Right hindlimb (tissue), 1 donor: ENCODE measurements around the gene RPL35.
A peak's percentile ranks its signal among the peaks of the same experiment; 100 is the strongest.
"Not testable (repeated sequence)": the region's sequence is repeated elsewhere in the genome, so short reads cannot be mapped to it uniquely, and the experiment has no call there.

Source experiments
- DNase-seq: peaks from one replicate; pipeline ENCODE4 v3.0.0-alpha.2; 2018

The RPL35 gene

DNA sequence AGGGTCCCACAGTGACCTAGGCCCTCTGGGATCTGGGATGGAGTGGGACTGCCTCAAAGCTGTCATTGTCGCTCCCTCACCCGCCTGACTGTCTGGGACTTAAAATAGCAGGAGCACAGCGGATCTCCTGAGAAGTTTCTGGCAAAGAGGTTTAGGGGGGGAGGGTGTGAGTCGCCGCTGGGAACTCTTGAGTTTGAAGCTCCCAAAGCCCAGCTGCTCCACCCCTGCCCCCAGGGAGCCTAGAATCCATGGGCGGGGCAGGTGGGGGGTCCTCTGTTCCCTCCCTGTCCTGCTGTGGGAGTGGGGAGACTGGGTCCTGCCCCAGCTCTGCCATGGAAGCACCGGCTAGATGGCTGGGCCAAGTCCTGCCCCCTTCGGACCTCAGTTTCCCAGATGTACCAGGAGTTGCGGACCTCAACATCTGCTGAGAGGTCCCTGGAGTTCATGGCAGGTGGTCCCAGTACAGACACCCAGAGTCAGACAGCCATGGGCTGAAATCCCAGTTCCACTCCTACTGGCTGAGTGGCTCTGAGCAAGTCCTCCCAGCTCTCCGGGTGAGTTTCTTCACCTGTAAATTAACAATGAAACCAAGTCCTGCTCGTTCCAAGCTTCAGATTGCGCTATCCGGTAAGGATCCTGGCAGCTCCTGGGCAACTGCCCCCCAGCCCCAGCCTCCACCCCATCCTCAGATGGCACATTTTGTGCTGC is 9.5 kb downstream of the RPL35 start:
- DNase-seq: no peak

DNA sequence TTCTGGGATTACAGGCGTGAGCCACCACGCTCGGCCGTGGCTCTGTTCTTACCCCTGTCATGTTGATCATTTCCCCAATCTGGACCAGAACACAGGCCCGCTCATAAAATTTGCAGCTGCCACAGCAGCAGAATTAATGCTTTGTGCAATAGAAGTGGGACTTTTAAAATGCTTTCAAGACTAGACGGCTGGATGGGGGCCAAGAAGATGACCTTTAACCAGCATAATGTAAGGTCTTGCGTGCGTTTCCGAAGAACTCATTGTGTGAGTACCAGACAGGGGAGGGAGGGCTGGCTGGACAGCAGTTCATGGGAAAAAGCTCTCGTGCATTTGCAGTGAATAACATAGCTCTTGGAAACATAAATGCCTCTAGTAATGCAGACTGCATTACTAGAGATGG is 12.0 kb downstream of the RPL35 start:
- DNase-seq: no peak

DNA sequence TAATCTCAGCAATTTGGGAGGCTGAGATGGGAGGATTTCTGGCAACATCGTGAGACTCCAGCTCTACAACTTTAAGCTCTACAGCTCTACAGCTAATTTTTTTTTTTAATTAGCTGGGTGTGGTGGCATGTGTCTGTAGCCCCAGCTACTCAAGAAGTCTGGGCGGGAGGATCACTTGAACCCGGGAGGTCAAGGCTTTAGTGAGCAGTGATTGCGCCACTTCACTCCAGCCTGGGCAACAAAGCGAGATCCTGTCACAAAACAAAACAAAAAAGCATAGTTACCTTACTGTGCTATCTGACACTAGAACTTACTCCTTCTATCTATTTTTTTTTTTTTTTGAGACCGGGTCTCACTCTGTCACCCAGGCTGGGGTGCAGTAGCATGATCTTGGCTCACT is 14.8 kb downstream of the RPL35 start:
- DNase-seq: no peak

DNA sequence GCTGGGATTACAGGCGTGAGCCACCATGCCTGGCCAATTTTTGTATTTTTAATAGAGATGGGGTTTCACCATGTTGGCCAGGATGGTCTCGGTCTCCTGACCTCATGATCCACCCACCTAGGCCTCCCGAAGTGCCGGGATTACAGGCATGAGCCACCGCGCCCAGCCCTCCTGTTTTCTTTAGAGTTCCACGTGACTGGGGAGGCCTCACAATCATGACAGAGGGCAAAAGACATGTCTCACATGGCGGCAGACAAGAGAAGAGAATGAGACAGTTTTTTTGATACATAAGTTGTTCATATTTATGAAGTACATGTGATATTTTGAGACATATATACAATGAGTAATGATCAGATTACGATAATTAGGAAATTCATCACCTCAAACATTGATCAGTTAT is 15.3 kb downstream of the RPL35 start:
- not testable (repeated sequence) for DNase-seq

DNA sequence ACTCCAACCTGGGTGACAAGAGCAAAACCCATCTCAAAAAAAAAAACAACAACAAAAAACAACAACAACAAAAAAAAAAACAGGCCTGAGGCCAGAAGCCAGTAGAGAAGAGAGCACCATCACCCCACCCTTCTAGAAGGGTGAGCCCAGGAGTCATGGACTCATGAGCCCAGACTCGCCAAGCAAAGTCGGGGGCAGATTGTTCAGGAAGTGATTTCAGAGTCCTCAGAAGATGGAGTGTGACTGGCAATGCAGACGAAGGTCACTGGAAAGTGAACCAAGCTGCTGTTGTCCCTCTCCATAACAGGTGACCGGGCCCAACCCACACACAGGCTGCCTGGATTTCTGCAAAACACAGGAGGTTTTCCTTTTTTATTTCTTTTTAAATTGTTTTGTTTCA is 17.5 kb downstream of the RPL35 start:
- no peak for DNase-seq

DNA sequence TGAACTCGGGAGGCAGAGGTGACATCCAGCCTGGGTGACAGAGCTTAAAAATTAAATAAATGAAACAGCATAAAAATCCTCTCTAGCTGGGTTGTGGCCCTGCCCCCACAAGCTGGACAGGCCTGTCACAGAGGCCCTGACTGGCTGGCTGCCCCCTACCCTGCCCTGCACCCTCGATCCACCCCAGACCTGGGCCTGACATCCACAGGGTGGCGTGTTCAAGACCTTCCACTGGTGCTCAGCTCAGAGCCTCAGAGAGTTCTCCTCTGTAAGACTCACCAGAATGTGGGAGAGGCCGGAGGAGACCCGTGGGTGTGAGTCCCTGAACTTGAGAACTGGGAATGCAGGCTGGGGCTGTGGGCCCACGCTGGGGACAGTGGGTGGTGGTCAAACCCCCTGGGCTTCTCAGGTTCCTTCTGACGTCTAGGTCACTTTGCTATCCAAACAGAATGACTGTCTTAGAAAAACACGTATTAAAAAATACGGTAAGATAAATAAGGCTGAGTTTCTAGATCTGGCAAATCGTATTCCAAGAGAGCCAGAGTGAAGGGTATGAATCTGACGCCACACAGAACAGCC is 18.2 kb downstream of the RPL35 start:
- DNase-seq: no peak

DNA sequence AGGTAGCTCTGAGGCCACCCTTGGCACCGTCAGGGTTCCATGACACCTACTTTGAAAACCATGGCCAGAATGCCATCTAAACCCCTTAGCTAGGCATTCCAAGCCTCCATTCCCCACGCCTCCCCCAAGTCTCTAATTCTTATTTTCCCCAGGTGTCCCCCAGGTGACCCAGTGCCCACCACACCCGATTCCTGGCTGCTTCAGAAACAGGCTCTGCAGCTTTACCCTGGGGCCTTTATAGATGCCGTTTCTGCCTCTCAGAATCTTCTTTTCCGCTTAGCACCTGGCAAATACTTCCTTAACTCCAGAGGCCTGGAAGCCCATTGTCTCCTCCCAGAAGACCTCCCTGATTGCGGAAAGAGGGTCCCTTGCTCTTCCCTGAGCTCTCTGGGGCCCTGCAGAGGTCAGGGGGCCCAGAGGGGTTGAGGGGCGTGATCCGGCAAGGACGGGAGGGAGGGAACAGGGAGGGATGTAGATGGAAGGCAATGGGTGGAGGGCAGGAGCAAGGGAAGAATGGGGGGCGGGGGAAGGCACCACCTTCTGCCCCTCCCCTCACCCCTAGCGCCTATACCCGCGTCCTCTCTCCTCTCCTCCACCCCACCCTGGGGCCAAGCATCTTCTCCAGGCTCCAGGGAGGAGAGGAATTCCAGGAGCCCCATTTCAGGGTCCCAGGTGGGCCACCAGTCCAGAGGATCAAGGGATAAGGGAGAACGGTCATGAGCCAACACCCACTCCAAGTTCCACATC is 20.5 kb downstream of the RPL35 start:
- no peak for DNase-seq

DNA sequence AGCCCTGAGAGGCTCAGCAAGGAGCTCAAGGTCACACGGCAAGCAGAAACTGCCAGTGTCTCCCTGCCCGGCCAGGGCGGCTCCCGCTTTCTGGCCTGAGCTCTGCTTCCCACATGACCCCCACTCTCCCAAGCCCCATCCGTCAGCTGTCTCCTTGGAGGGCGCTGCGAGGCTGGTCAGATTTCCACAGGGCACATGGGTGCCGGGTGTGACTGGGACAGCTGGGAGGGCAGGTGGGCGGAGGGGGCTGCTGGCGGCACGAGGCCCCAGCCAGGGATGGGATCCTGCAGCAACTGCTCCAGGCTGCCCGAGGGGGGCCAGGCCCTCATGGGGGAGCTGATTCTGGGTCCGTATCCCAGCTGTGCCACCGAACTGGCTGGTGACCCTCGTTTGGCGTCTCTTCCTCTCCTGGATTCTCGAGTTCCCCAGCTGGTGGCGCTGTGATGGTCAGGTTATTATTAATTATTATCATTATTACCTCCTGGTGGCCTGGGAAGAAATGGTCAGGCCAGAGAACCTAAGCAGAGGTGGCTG is 21.4 kb downstream of the RPL35 start:
- peak; percentile 85 for DNase-seq

DNA sequence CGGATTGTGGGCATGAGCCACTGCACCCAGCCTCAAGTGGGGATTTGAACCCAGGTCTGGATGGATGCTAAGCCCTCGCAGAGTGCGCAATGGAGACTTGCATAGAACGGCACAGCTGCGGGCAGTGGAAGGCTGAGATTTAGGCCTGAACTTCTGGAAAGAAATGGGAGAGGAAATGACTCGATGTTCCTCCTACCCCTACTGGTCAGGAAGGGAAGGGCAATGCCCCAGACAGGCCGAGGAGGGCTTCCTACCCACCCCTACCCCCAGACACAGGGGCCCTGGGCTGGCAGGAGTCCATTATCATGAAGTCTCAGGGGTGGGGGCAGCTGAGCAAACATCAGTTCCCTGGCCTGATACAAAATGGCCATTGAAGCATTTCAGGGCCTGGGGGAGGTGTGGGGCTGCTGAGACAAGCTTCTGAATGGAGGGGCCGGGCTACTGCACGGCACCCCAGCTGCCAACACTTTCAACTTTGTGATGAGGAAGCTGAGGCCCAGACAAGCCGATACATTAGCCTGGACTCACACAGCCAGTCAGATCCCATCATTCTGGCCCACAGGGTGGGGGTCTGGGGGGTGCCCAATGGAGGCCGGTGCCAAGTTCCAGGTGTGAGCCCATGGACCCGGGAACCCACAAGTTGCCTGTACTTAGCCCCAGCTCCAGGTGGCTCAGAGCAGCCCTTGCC is 22.0 kb downstream of the RPL35 start:
- DNase-seq: peak; percentile 66

DNA sequence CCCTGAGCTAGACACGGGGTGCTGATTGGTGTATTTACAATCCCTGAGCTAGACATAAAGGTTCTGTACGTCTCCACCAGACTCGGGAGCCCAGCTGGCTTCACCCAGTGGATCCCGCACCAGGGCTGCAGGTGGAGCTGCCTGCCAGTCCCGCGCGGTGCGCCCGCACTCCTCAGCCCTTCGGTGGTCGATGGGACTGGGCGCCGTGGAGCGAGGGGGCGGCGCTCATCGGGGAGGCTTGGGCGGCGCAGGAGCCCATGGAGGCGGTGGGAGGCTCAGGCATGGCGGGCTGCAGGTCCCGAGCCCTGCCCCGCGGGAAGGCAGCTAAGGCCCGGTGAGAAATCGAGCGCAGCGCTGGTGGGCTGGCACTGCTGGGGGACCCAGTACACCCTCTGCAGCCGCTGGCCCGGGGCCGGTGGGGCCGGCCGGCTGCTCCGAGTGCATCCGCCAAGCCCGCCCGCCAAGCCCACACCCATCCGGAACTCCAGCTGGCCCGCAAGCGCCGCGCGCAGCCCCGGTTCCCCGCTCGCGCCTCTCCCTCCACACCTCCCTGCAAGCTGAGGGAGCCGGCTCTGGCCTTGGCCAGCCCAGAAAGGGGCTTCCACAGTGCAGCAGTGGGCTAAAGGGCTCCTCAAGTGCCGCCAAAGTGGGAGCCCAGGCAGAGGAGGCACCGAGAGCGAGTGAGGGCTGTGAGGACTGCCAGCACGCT is 23.0 kb downstream of the RPL35 start:
- not testable (repeated sequence) for DNase-seq

DNA sequence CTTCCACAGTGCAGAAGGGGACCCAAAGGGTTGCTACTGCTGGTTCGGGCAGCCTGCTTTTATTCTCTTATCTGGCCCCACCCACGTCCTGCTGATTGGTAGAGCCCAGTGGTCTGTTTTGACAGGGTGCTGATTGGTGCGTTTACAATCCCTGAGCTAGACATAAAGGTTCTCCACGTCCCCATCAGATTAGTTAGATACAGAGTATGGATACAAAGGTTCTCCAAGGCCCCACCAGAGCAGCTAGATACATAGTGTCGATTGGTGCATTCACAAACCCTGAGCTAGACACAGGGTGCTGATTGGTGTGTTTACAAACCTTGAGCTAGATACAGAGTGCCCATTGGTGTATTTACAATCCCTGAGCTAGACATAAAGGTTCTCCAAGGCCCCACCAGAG is 23.6 kb downstream of the RPL35 start:
- DNase-seq: not testable (repeated sequence)

DNA sequence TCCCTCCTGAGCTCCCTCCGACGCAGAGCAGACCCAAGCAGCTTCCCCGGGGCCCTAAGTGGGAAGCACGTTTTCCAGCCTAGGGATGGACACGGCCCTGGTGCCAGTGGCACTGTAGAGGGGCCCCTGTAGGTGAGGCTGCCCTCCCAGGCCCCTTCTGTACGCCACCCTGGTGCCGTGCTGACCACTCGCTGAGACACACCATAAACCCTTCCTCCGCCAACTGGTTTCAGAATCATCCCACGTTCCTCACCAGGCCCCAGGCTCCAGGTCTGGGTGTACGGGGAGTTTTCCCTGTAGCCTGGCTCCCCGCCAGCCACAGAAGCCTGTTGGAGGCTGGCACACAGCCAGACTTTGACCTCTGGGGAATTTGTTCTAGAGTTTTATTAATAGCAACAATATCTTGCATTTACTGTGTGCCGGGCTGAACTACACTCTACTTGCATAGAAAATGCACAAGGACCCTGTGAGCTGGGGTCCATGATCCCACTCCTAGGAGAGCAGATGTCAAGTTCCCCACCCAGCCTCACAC is 26.7 kb downstream of the RPL35 start:
- DNase-seq: peak; percentile 75

DNA sequence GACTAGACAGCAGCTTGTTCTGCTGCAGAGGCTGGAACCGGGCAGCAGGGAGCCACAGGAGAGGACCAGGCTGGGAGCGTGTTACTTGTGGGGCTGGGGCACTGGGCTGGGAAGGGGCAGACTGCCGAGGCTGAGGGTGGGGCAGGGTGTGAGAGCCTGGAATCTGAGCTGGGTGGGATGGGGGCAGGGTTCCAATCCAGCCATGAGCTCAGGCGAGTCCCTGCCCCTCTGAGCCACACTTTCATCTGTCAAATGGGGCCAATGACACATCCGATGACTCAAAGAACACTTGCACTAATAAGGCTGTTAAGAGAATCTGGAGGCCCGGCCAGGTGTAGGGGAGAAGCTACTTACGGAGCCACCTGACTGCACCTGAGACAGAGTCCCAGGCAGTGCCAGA is 27.2 kb downstream of the RPL35 start:
- DNase-seq: no peak

DNA sequence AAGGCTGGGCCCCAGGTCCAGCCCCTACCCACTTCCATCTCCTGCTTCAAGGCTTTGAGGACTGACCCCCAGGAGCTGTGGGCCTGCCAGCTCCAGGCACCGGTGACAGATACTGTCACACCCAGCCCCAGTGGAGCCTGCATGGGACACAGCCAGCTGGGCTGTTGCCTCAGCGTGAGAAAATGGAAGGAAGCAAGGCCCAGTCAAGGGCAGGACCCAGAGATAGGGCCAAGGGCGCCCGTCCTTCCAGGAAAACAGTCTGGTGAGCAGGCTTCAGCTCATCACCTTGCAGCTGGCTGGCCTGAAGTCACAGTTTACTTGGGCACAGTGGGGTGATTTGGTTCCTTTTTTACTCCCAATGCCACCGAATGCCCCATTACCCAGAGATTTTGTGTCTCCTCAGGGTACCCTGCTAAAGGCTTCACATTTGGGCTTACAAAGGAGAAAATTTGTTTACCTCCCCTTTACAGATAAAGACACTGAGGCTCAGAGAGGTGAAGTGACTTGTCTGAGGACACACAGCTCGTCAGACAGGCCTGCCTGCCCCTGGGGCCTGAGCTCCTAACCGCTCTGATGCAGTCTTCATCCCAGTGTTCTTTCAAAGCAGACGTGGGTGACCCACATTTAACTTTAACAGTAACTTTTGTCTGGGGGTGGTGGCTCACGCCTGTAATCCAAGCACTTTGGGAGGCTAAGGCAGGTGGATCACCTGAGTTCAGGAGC is 30.0 kb downstream of the RPL35 start:
- DNase-seq: peak; percentile 49

DNA sequence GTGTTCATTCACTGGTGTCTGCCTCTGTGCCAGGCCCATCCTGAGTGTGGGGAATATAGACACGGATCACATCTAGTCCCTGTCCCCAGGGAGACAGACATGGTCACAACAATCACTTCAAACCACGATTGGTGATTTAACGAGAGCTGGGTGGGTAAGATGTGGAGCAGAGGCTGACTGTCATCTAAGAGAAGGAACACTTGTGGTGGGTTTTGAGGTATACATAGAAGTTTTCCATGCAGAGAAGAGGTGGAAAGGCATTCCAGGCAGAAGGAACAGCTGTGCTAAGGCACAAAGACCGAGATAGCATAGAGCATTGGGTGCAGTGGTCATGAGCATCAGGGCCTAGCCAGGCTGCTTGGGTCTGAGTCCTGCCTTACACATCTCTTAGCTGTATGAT is 31.2 kb downstream of the RPL35 start:
- DNase-seq: no peak

DNA sequence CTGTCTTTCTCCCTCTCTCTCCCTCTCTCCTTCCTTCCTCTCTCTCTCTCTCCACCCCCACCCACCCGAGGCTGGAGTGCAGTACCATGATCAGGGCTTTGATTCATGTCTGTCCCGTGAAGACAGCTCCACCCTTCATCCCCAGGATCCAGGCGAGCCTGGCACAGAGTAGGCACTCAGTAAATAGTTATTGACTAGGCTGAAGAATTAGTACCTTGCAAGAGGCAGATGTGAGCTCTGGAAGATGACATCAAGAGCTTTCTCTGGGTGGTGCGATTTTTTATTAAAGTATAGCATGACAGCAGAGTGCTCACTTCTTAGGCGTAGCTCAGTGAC is 32.5 kb downstream of the RPL35 start:
- DNase-seq: no peak

DNA sequence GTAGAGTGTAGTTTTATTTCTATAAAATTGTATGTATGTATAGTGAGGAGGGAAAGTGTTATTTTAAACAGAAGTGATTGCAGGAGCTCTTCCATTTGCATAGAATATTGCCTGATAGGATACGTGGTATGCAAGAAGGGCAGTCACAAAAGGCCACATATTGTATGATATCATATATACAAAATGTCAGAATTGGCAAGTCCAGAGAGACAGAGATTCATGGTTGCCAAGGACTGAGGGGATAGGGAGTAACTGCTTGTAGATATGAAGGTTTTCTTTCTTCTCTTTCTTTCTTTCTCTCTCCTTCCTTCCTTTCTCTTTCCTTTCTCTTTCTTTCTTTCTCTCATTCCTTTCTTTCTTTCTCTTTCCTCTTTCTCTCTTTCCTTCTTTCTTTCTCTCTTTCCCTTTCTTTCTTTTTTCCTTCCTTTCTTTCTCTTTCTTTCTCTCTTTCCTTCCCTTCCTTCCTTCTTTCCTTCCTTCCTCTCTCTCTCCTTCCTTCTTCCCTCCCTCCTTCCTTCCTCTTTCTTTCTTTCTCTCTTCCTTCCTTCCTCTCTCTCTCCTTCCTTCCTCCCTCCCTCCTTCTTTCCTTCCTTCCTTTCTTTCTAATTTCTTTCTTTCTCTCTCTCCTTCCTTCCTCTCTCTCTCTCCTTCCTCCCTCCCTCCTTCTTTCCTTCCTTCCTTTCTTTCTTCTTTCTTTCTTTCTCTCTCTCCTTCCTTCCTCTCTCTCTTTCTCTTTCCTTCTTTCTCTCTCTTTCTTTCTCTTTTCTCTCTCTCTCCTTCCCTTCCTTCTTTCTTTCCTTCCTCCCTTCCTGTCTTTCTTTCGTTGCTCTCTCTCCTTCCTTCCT is 33.0 kb downstream of the RPL35 start:
- DNase-seq: no peak

DNA sequence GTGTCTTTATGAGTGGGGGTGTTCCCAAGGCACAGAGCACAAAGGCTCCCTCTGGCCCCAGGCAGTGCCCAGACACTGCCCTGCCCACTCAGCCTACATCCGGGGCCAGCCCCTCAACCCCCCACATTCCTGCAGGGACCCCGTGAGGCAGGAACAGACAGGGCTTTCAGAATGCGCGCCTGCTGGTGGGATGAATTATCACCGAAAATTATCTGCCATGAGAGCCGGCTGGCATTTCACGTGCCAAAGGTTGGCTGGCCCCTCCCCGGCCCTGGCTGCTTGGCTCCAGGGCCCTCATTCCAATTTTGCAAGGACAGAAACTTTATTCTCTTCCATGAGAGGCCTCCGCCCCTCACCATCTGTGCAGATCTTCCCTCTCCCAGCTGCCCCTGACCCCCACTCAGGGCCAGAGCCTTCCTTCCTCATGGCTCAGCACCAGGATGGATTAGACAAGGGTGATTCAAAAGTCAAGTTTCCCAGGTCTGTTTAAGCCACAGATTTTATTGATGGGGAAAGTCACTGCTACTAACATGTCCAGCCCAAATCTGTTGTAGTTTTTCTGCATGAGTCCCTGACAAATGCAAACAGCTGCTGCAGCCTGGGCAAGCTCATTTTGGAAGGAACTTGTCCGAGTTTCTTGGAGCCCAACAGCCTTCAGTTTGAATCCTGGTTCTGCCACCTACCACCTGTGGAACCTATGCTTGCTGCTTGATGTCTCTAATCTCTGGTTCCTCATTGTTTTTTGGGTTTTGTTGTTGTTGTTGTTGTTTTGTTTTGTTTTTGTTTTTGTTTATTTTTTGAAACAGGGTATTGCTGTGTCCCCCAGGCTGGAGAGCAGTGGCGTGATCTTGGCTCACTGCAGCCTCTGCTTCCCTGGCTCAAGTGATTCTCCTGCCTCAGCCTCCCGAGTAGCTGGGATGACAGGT is 40.8 kb downstream of the RPL35 start:
- peak; percentile 88 for DNase-seq

DNA sequence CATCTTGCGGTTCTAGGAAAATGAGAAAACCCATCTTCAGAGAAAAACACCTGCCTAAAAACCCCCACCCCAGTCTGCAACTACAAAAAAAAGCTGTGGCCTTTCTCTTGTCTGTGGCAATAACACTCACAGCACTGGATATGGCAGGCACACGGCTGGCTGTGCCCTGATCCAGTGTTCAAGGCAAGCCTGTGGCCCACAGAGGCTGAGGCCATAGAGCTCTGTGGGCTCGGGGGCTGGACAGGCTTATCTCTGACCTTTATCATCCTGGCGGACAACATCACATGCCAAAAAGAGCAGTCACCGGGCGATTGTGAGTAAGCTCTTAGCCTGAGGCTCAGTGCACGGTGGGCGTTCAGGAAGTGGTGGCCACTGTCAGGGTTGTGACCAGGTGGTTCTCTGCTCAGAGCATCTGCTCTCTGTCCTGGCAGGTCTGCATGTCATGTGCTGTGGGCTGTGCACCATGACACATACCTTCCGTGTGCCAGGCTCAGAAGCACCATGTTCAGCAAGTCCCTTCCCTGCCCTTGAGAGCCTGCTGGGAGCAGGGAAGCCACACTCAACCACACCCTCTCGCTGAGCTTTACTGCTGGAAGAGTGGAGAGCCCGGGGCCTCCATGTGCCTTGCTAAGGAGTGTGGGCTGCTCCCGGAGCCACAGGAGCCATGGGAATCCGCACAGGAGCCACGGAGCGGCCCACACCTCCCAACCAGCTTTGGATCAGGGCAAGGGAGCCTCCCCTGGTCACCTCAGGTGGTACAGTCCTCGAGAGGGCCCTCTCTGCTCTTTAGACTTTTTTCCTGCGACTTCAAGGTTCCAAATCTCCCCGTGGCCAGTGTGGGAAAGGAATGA is 43.1 kb downstream of the RPL35 start:
- DNase-seq: no peak
